ENCODE data around the gene AGFG2.
"Not testable (repeated sequence)": the region's sequence is repeated elsewhere in the genome, so short reads cannot be mapped to it uniquely, and the experiment has no call there.

- not testable (repeated sequence) for TF ChIP-seq CTCF (conservative IDR thresholded peaks at IDR 0.05); EZH2 (IDR thresholded peaks at IDR 0.05; ENCODE audit: low read depth)
Observed at GRCh38 chr7:100535982-100536381, 3.0 kb upstream of the AGFG2 start.
